Measurements from ENCODE around the gene DIO3. TPM values are rescaled to one million over a fixed set of nuclear protein-coding genes. Genes with fewer than 3 reads are reported as not detected.

DIO3 gene
- polyA plus RNA-seq (2013), result 0.03 TPM

DNA sequence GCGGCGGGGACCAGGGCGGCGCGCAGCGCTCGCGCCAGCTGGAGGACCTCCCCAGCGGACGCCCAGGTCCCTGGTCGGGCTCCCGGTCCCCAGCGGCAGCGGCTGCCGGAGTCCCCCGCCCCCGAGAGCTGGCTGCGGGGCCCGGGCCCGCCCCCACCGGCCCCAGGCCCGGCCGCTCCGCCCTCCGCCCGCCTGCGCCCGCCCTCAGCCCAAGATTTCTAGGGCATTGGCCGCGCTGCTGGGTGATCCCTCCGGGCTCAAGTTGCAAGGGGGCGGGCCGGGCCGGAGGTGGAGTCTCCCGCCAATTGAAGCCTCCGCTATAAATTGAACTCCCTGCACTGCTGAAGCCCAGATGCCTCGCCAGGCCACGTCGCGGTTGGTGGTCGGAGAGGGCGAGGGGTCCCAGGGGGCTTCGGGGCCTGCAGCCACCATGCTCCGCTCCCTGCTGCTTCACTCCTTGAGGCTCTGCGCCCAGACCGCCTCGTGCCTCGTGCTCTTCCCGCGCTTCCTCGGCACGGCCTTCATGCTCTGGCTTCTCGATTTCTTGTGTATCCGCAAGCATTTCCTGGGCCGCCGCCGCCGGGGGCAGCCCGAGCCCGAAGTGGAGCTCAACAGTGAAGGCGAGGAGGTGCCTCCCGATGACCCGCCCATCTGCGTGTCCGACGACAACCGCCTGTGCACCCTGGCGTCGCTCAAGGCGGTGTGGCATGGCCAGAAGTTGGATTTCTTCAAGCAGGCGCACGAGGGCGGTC lies at the start of gene DIO3:
Gene DIO3 (plus strand): TSS at position 351 of the 752 bp plus-strand sequence.
- Histone ChIP-seq H3K27me3 (replicated peaks in 2 of 5; ENCODE audit: control insufficient read depth in 4 of 5, insufficient read depth in 5 of 5, low read length in 4 of 5) (peaks cover 4 to 94% (median 50%) of the 10 kb centered on the region in 5 experiments), H3K4me1 (ENCODE audit: control extremely low read depth in 1 of 4, control insufficient read depth in 4 of 4, insufficient read depth in 4 of 4, low read length in 3 of 4) (peaks cover 0 to 31% (median 17%) of the 10 kb centered on the region in 4 experiments), H3K9me3 (ENCODE audit: control extremely low read depth in 1 of 5, control insufficient read depth in 4 of 5, insufficient read depth in 2 of 5, low read depth in 1 of 5, low read length in 4 of 5) (peaks cover 0 to 21% (median 17%) of the 10 kb centered on the region in 5 experiments), H3K4me3 (ENCODE audit: control insufficient read depth in 1 of 7, extremely low read depth in 1 of 7, insufficient read depth in 4 of 7, low read depth in 2 of 7, low read length in 6 of 7) (no peak within 1 kb of the TSS), H3K27ac (ENCODE audit: insufficient read depth in 1 of 2, low read depth in 1 of 2, low read length in 2 of 2, poor library complexity in 1 of 2, severe bottlenecking in 2 of 2) (no peak within 1 kb of the TSS), H3K36me3 (ENCODE audit: control insufficient read depth in 4 of 4, insufficient read depth in 4 of 4, low read length in 3 of 4) (peaks cover 0 to 9% (median 0%) of the 10 kb centered on the region in 4 experiments)
- ChIA-PET POLR2A (no interaction called here), CTCF (no interaction called here)
- 19% methylated on average over 64 of the region's 73 CpGs for WGBS (ENCODE audit: insufficient coverage)
- no peak for DNase-seq

DNA sequence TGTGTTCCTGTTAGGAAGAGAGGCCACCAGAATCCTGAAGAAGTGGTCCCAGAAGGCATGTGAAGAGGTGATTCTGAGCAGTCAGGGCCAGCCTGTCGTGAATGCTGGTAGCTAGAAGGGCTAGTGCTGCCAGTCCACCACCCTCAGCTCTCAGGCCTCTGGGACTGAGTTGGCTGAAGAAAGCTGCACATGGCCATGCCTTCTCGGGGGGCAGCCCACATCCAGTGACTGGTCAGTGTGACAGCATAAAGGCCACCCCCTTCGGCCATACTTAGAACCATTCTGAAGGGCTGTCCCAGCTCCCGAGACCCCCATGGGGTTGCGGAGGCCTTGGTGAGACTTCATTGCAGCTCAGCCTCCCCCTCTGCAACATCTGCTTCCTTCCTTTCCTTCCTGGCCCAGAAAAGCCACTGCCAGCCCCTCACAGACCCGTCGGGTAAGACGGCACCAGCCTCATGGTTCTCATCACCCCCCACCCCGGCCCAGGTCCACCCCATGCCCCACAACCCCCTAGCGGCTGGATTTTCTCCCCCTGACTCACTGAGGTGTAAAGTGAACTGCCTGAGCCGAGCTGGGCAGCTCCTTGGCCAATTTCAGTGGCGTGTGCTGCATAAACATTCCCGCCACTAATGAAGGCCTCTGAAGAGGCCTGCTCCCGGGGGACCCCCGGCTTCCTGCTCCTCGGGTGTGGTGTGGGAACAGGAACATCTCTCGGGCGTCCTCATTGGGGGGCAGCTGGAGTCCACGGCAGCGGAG lies 49.5 kb upstream of the DIO3 start:
- Histone ChIP-seq H3K27me3 (replicated peaks in 2 of 5; ENCODE audit: control insufficient read depth in 4 of 5, insufficient read depth in 5 of 5, low read length in 4 of 5) (no peaks in the 10 kb centered on the region), H3K4me1 (ENCODE audit: control extremely low read depth in 1 of 4, control insufficient read depth in 4 of 4, insufficient read depth in 4 of 4, low read length in 3 of 4) (peaks cover 0 to 13% (median 7%) of the 10 kb centered on the region in 4 experiments), H3K27ac (ENCODE audit: insufficient read depth in 1 of 2, low read depth in 1 of 2, low read length in 2 of 2, poor library complexity in 1 of 2, severe bottlenecking in 2 of 2) (no peak overlapping the region), H3K9me3 (ENCODE audit: control extremely low read depth in 1 of 5, control insufficient read depth in 4 of 5, insufficient read depth in 2 of 5, low read depth in 1 of 5, low read length in 4 of 5) (peaks cover 0 to 17% (median 0%) of the 10 kb centered on the region in 5 experiments), H3K36me3 (ENCODE audit: control insufficient read depth in 4 of 4, insufficient read depth in 4 of 4, low read length in 3 of 4) (no peaks in the 10 kb centered on the region), H3K4me3 (ENCODE audit: control insufficient read depth in 1 of 7, extremely low read depth in 1 of 7, insufficient read depth in 4 of 7, low read depth in 2 of 7, low read length in 6 of 7) (no peak overlapping the region)
- WGBS (ENCODE audit: insufficient coverage), result 44% methylated on average over 17 of the region's 20 CpGs
- CTCF ChIA-PET, result interaction anchor here (0.8 to 1.5 kb wide), 2 partner anchors 35 to 275 kb away, joined by 3 read pairs; no protein-coding TSS in a partner anchor
- peak; percentile 9 to 85 (median 68) for DNase-seq
- POLR2A ChIA-PET, result no interaction called here

DNA sequence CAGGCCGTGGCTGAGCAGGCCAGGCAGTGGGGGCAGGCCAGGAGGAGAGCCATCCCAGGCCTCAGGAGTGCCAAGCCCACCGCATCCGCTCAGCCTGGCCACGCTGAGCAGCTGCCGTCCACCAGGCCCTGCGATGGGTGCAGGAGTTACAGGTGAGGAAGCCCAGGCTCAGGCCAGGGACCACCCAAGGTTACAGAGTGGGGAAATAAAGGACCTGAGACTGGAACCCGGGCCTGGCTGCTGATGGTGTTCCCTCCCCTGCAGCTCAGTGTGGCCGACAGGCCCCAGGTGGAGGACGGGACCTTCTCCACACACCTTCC lies 49.0 kb upstream of the DIO3 start:
- Histone ChIP-seq H3K36me3 (ENCODE audit: control insufficient read depth in 4 of 4, insufficient read depth in 4 of 4, low read length in 3 of 4) (no peaks in the 10 kb centered on the region), H3K27ac (ENCODE audit: insufficient read depth in 1 of 2, low read depth in 1 of 2, low read length in 2 of 2, poor library complexity in 1 of 2, severe bottlenecking in 2 of 2) (no peak overlapping the region), H3K4me1 (ENCODE audit: control extremely low read depth in 1 of 4, control insufficient read depth in 4 of 4, insufficient read depth in 4 of 4, low read length in 3 of 4) (peaks cover 0 to 13% (median 7%) of the 10 kb centered on the region in 4 experiments), H3K4me3 (ENCODE audit: control insufficient read depth in 1 of 7, extremely low read depth in 1 of 7, insufficient read depth in 4 of 7, low read depth in 2 of 7, low read length in 6 of 7) (no peak overlapping the region), H3K27me3 (replicated peaks in 2 of 5; ENCODE audit: control insufficient read depth in 4 of 5, insufficient read depth in 5 of 5, low read length in 4 of 5) (no peaks in the 10 kb centered on the region), H3K9me3 (ENCODE audit: control extremely low read depth in 1 of 5, control insufficient read depth in 4 of 5, insufficient read depth in 2 of 5, low read depth in 1 of 5, low read length in 4 of 5) (peaks cover 0 to 17% (median 0%) of the 10 kb centered on the region in 5 experiments)
- whole genome bisulfite sequencing (ENCODE audit: insufficient coverage), result 94% methylated on average over 8 of the region's 9 CpGs
- no peak for DNase-seq
- ChIA-PET POLR2A (no interaction called here), CTCF (interaction anchor here (0.8 to 1.5 kb wide), 2 partner anchors 34 to 276 kb away, joined by 3 read pairs; no protein-coding TSS in a partner anchor)

- WGBS (ENCODE audit: insufficient coverage), result 94% methylated on average over 4 of the region's 5 CpGs
- POLR2A ChIA-PET, result no interaction called here
- CTCF ChIA-PET, result no interaction called here
- H3K4me1 ChIP-seq (ENCODE audit: control extremely low read depth in 1 of 4, control insufficient read depth in 4 of 4, insufficient read depth in 4 of 4, low read length in 3 of 4), result peaks cover 0 to 19% (median 7%) of the 10 kb centered on the region in 4 experiments
- no peaks in the 10 kb centered on the region for H3K27me3 ChIP-seq (replicated peaks in 2 of 5; ENCODE audit: control insufficient read depth in 4 of 5, insufficient read depth in 5 of 5, low read length in 4 of 5)
- no peak for DNase-seq
- H3K9me3 ChIP-seq (ENCODE audit: control extremely low read depth in 1 of 5, control insufficient read depth in 4 of 5, insufficient read depth in 2 of 5, low read depth in 1 of 5, low read length in 4 of 5), result peaks cover 0 to 17% (median 0%) of the 10 kb centered on the region in 5 experiments
- no peak overlapping the region for H3K4me3 ChIP-seq (ENCODE audit: control insufficient read depth in 1 of 7, extremely low read depth in 1 of 7, insufficient read depth in 4 of 7, low read depth in 2 of 7, low read length in 6 of 7)
- no peaks in the 10 kb centered on the region for H3K36me3 ChIP-seq (ENCODE audit: control insufficient read depth in 4 of 4, insufficient read depth in 4 of 4, low read length in 3 of 4)
- H3K27ac ChIP-seq (ENCODE audit: insufficient read depth in 1 of 2, low read depth in 1 of 2, low read length in 2 of 2, poor library complexity in 1 of 2, severe bottlenecking in 2 of 2), result no peak overlapping the region
Measured at GRCh38 chr14:101514136-101514535, 47.2 kb upstream of the DIO3 start.

- 98% methylated on average over 9 of the region's 9 CpGs for WGBS (ENCODE audit: insufficient coverage)
- Histone ChIP-seq H3K27me3 (replicated peaks in 2 of 5; ENCODE audit: control insufficient read depth in 4 of 5, insufficient read depth in 5 of 5, low read length in 4 of 5) (no peaks in the 10 kb centered on the region), H3K4me1 (ENCODE audit: control extremely low read depth in 1 of 4, control insufficient read depth in 4 of 4, insufficient read depth in 4 of 4, low read length in 3 of 4) (peaks cover 0 to 17% (median 7%) of the 10 kb centered on the region in 4 experiments), H3K36me3 (ENCODE audit: control insufficient read depth in 4 of 4, insufficient read depth in 4 of 4, low read length in 3 of 4) (no peaks in the 10 kb centered on the region), H3K9me3 (ENCODE audit: control extremely low read depth in 1 of 5, control insufficient read depth in 4 of 5, insufficient read depth in 2 of 5, low read depth in 1 of 5, low read length in 4 of 5) (peaks cover 0 to 11% (median 0%) of the 10 kb centered on the region in 5 experiments), H3K27ac (ENCODE audit: insufficient read depth in 1 of 2, low read depth in 1 of 2, low read length in 2 of 2, poor library complexity in 1 of 2, severe bottlenecking in 2 of 2) (no peak overlapping the region), H3K4me3 (ENCODE audit: control insufficient read depth in 1 of 7, extremely low read depth in 1 of 7, insufficient read depth in 4 of 7, low read depth in 2 of 7, low read length in 6 of 7) (no peak overlapping the region)
- POLR2A ChIA-PET, result no interaction called here
- DNase-seq, result no peak
- CTCF ChIA-PET, result no interaction called here
Measured at GRCh38 chr14:101516401-101516800, 44.9 kb upstream of the DIO3 start.

DNA sequence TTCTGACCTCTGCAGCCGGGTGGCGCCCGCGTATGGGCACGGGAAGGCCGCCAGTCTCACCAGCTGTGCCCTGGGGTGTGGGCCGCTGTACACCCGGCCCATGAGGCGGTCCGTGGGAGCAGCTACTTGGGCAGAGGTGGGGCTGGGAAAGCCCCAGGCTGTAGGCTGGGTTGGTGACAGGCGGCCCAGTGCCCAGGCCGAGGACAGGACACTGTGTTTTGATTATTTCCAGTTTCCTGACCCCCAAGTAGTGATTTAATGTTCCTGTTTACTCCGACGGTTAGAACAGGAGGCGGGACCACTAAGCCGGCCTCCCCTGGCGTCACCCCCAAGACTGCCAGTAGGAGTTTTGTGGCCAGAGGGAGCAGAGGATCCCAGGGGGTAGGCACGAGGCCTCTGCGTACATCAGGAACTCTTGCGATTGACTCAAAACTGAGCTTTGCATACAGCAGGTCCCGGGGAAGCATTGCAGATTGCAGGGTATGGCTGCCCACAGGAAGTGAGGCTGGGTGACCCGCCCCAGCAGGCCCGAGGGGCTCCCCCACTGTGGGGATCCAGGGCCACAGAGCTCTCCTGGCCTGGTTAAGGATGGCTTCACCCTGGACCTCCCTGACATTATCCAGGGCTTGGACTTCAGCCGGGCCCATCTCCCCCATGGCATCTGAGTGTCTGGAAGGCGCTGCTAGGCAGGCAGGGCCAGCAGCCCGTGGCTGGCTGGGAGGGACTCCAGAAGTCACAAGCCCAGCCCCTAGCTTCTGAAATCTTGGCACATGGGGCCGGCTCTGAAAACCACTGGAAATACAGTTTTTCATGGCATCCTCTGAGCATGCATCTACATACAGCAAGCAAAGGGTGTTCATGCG lies 42.5 kb upstream of the DIO3 start:
- POLR2A ChIA-PET, result no interaction called here
- peaks cover 0 to 13% (median 0%) of the 10 kb centered on the region in 5 experiments for H3K9me3 ChIP-seq (ENCODE audit: control extremely low read depth in 1 of 5, control insufficient read depth in 4 of 5, insufficient read depth in 2 of 5, low read depth in 1 of 5, low read length in 4 of 5)
- 74% methylated on average over 24 of the region's 28 CpGs for WGBS (ENCODE audit: insufficient coverage)

More for the DNA sequence above, 42.5 kb upstream of the DIO3 start:
- Histone ChIP-seq H3K4me3 (ENCODE audit: control insufficient read depth in 1 of 7, extremely low read depth in 1 of 7, insufficient read depth in 4 of 7, low read depth in 2 of 7, low read length in 6 of 7) (no peak overlapping the region), H3K36me3 (ENCODE audit: control insufficient read depth in 4 of 4, insufficient read depth in 4 of 4, low read length in 3 of 4) (no peaks in the 10 kb centered on the region), H3K4me1 (ENCODE audit: control extremely low read depth in 1 of 4, control insufficient read depth in 4 of 4, insufficient read depth in 4 of 4, low read length in 3 of 4) (peaks cover 0 to 6% (median 0%) of the 10 kb centered on the region in 4 experiments), H3K27me3 (replicated peaks in 2 of 5; ENCODE audit: control insufficient read depth in 4 of 5, insufficient read depth in 5 of 5, low read length in 4 of 5) (no peaks in the 10 kb centered on the region), H3K27ac (ENCODE audit: insufficient read depth in 1 of 2, low read depth in 1 of 2, low read length in 2 of 2, poor library complexity in 1 of 2, severe bottlenecking in 2 of 2) (no peak overlapping the region)
- DNase-seq, result peak in 2 of 3 donors; percentile 9 to 21
- CTCF ChIA-PET, result no interaction called here

All from common myeloid progenitor, CD34-positive (primary cell).